Dendritic cell treated with granulocyte-macrophage colony-stimulating factor and Interleukin-4, amounts not matched to agents 40 ng/mL and 50 ng/mL, for 4 days (primary cell): ENCODE measurements around the gene MAP1LC3B2.

Experiments
- H3K27ac Mint-ChIP-seq: one replicate; pipeline ENCODE4 v1.8.0; 2022; ENCODE audit warnings: mild to moderate bottlenecking, mixed read lengths
- H3K27me3 Mint-ChIP-seq: one replicate; pipeline ENCODE4 v1.8.0; 2022; ENCODE audit warnings: mild to moderate bottlenecking, mixed read lengths
- H3K36me3 Mint-ChIP-seq: one replicate; pipeline ENCODE4 v1.8.0; 2022; ENCODE audit warnings: low read depth, mixed read lengths
- H3K4me1 Mint-ChIP-seq: one replicate; pipeline ENCODE4 v1.8.0; 2022; ENCODE audit warnings: low read depth, mixed read lengths
- H3K4me3 Mint-ChIP-seq: one replicate; pipeline ENCODE4 v1.8.0; 2022; ENCODE audit warnings: mild to moderate bottlenecking, moderate library complexity, mixed read lengths
- H3K9me3 Mint-ChIP-seq: one replicate; pipeline ENCODE4 v1.8.0; 2022; ENCODE audit warnings: mixed read lengths
- intact Hi-C: fragments of 100-400 bp; cut with micrococcal nuclease; formaldehyde crosslinking; loops from one replicate; pipeline ENCODE4 v1.15.0; 2022

Gene MAP1LC3B2

DNA sequence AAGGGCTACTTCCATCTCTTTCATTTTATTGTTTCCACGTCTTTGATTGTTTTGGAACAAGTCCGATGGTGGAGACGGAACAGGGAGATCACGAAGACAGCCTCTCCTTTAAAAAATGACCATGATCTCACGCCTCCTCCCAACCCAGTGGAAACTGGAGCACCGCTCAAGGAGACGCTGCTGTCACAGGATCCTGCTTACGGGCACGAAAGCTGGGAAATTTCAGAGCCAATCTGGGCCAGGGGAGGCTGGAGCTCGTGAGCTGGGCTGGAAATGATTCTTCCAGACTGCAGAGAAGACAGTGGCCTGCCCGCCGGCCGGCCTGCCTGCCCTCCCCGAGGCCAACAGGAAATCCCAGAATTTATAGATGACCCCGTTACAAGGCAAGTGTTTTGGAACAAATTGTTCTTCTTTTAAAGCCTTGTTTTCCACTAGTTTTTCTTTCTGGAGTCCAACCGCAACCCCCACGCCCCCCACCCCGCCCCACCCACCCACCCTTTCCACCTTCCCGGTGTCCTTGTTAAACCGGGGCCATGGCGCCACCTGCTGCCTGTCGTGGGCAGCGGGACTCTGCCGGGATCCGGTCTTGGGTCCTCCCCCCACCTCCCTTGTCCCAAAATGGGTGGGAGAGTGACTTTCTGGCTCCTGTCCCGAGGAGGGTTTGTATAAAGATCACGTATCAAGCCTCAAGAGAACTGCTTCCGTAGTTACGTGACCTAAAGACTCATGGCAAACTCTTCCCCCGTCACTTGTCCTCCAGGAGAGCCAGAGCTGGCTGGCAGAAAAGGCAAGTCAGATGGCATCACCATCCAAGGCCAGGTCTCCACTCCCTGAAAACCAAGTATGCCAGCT lies 40.3 kb downstream of the MAP1LC3B2 start:
- Mint-ChIP-seq H3K9me3 (no peaks in the 10 kb centered on the region), H3K27me3 (peaks cover 7% of the 10 kb centered on the region), H3K36me3 (no peaks in the 10 kb centered on the region), H3K4me1 (peaks cover 42% of the 10 kb centered on the region), H3K4me3 (peak overlapping the region; percentile 71), H3K27ac (peak overlapping the region; percentile 91)
- intact Hi-C loops, result loop anchor here (2.0 to 5.0 kb wide), 2 partner anchors 323 to 602 kb away; partner anchors contain the start of gene MED13L

DNA sequence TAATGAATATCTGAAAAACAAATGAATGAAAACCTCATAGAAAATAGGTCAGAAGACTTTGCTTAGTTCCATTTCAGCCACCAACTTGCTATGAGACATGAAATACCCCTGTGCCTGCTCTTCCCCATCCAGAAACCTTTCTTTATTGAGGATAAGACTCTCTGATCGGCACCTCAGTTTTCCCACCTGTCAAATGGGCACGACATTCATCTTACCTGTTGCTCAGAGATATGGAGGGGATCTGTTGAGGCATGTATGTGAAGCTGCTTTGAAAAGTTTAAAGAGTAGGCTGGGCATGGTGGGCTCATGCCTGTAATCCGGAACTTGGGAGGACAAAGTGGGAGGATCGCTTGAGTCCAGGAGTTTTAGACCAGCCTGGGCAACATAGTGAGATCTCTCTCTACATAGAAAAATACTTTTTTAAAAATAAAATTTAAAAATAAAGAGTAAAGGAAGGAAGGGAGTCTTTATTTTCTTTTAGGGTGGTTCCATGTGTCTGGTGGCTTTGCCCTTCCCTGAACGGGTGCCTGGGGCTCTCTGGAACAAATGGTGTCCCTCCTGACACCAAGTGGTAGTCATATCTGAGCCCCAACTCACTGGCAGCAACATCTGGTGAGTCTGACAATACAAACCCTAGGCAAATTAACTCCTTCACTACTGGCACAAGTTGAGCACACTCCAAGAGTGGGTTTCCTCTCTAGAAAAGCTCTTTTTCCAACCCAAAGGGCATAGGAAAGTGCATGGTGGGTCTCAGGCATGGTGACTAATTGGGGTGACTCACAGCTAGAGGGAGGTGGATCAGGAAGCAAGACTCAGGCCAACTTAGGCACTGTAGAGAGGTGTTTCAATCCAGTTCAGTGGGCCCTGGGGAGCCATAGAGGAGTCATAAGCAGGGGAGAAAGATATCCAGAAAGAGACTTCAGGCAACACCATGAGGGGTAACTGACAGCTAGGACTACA lies 42.1 kb downstream of the MAP1LC3B2 start:
- Mint-ChIP-seq H3K4me3 (no peak overlapping the region), H3K36me3 (no peaks in the 10 kb centered on the region), H3K27ac (no peak overlapping the region), H3K27me3 (peaks cover 10% of the 10 kb centered on the region), H3K4me1 (peaks cover 50% of the 10 kb centered on the region), H3K9me3 (no peaks in the 10 kb centered on the region)
- intact Hi-C loops, result loop anchor here (5.0 kb wide), 1 partner anchor 604 kb away; no protein-coding TSS in a partner anchor

- Mint-ChIP-seq H3K9me3 (no peaks in the 10 kb centered on the region), H3K4me1 (peaks cover 50% of the 10 kb centered on the region), H3K27me3 (peaks cover 10% of the 10 kb centered on the region), H3K36me3 (no peaks in the 10 kb centered on the region), H3K4me3 (no peak overlapping the region), H3K27ac (no peak overlapping the region)
- intact Hi-C loops, result loop anchor here (5.0 kb wide), 1 partner anchor 605 kb away; no protein-coding TSS in a partner anchor
These were observed 43.0 kb downstream of the MAP1LC3B2 start for GRCh38 chr12:116601933-116602810.

DNA sequence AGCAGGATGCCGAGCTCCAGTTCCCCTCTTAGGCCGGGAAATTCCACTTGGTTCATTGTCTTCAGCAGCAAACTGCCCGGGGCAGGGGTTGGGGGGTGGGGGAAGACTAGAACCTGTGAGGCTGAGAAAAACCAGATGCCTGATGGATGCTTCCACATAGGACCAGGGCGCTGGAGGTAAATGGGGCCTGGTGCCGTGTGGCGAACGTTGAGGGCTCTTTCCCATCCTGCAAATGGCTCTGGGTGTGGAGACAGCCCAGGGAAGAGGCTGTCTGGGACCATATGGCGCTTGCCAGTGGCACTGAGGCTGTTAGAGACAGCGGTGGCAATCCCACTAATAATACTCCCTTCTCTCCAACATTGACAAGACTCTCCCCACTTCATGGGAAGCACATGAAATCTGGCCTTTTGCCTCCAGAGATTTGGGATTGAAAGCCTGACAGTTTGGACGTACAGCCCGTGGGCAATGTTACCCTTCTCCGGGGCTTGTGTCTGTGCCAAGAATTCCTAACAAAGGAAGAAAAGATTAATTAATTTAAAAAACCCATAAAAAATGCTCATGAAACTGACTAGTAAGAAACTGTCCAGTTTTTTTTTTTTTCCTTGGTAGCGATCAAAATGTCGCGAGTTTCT lies 44.5 kb downstream of the MAP1LC3B2 start:
- H3K27me3 Mint-ChIP-seq, result peaks cover 10% of the 10 kb centered on the region
- H3K27ac Mint-ChIP-seq, result no peak overlapping the region
- no peaks in the 10 kb centered on the region for H3K36me3 Mint-ChIP-seq
- intact Hi-C loops, result loop anchor here (5.0 kb wide), 1 partner anchor 606 kb away; no protein-coding TSS in a partner anchor
- H3K9me3 Mint-ChIP-seq, result no peaks in the 10 kb centered on the region
- H3K4me1 Mint-ChIP-seq, result peaks cover 40% of the 10 kb centered on the region
- H3K4me3 Mint-ChIP-seq, result no peak overlapping the region

GRCh38 chr12:116604178-116604895 lies 45.2 kb downstream of the MAP1LC3B2 start:
- intact Hi-C loops, result loop anchor here (5.0 kb wide), 1 partner anchor 607 kb away; no protein-coding TSS in a partner anchor
- peaks cover 6% of the 10 kb centered on the region for H3K27me3 Mint-ChIP-seq
- peaks cover 33% of the 10 kb centered on the region for H3K4me1 Mint-ChIP-seq
- no peaks in the 10 kb centered on the region for H3K9me3 Mint-ChIP-seq
- no peak overlapping the region for H3K27ac Mint-ChIP-seq
- peak overlapping the region; percentile 20 for H3K4me3 Mint-ChIP-seq
- H3K36me3 Mint-ChIP-seq, result no peaks in the 10 kb centered on the region

DNA sequence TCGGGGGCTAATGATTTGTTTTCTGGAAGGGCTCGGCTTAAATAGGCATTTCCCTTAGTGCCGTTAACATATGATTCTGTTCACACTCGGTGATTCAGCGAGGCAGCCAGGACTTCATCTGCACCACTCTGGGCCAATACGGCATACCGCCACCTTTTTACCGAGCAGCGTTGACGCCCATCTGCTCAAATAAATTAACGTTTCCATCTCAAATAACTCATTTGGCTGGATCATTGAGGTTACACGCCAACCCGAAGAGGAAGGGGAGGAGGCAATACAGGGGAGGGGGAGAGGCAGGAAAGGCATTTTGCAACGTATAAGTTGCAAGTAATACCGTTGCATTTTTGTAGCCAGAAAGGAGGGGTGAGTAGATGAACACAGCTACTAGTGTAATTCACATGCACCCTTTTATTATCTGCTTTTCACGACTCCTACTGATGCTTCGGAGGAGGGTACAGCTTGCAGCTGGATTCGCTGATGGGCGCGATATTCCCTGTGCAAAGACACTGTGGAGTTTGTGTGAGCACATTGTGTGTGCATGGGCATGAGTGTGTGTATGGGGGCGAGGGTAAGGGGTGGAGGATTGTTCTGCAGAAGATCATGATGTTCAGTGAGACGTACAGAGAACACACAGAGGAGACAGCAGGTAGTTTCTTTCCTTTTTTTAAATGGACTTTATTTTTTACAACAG lies 45.9 kb downstream of the MAP1LC3B2 start:
- Mint-ChIP-seq H3K27ac (no peak overlapping the region), H3K4me1 (peaks cover 31% of the 10 kb centered on the region), H3K4me3 (peak overlapping the region; percentile 20), H3K36me3 (no peaks in the 10 kb centered on the region), H3K27me3 (peaks cover 6% of the 10 kb centered on the region), H3K9me3 (no peaks in the 10 kb centered on the region)
- intact Hi-C loops, result loop anchor here (5.0 kb wide), 1 partner anchor 608 kb away; no protein-coding TSS in a partner anchor

DNA sequence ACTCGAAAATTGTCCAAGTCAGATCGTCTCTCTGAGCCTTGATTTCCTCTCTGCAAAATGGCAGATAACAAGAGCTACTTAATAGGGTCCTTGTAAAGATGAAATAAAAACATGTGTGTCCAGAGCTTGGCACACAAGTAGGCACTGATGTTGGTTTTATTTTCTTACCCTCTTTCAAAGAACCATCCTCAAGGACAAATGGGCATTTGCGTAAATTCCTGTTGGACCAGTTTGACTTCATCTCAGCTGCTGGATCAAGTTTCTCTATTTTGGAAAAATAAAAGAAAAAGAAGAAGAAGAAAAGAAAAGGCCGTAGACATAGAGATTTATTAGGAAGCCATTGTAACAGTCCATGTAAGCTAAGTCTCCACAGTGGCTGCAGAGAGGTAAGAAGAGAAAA lies 47.2 kb downstream of the MAP1LC3B2 start:
- Mint-ChIP-seq H3K9me3 (no peaks in the 10 kb centered on the region), H3K27me3 (peaks cover 3% of the 10 kb centered on the region), H3K36me3 (no peaks in the 10 kb centered on the region), H3K4me3 (no peak overlapping the region), H3K4me1 (peaks cover 38% of the 10 kb centered on the region), H3K27ac (no peak overlapping the region)
- intact Hi-C loops, result no loop called here

DNA sequence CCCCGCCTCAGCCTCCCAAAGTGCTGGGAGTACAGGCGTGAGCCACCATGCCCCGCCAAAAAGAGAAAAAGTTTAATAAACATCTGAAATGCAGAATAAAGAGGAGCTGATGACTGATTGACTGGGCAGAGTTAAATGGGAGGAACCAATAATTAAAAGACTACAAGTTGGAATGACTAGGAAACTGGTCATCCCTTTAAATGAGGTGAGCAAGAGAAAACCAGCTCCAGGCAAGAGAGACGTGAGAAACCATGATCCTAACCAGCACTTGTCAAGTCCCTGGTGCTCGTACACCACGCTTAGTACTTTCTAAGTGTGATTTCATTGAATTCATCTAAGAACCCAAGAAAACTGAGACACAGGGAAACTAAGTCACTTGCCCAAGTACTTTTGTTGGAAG lies 47.9 kb downstream of the MAP1LC3B2 start:
- intact Hi-C loops, result no loop called here
- no peaks in the 10 kb centered on the region for H3K36me3 Mint-ChIP-seq
- H3K4me1 Mint-ChIP-seq, result peaks cover 34% of the 10 kb centered on the region
- no peaks in the 10 kb centered on the region for H3K9me3 Mint-ChIP-seq
- no peak overlapping the region for H3K27ac Mint-ChIP-seq
- no peak overlapping the region for H3K4me3 Mint-ChIP-seq
- H3K27me3 Mint-ChIP-seq, result peaks cover 3% of the 10 kb centered on the region

DNA sequence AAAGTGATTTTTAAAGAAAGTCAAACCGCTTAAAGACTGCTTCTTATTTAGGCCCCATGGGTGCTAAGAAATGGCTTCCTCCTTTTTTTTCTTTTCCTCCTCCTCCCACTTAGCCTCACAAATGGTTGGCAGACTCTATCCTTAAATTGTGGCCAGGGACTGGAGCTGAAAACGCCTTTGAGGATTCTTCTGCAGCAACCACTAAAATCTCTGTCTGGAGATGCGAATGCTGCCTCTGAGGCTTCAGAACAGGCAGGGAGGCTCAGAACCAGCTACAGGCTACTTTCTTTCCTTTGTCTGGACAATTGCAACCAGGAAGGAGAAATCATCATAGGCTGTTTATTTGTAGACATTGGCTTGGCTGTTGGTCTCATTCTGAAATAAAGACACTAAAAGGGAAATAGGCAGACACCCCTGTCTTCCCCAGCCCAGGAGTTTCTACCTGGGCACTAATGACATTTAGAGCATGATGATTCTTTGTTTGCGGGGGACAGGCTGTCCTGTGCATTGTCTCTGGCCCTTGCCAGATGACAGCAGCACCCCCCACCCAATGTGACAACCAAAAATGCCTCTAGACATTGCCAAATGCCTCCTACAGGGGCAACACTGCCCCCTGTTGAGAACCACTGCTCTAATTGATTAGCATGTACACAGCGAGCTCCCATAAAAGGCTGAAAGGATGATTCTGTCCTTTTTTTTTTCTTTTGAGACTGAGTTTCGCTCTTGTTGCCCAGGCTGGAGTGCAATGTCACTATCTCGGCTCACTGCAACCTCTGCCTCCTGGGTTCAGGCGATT lies 50.3 kb downstream of the MAP1LC3B2 start:
- intact Hi-C loops, result no loop called here
- Mint-ChIP-seq H3K27me3 (peaks cover 2% of the 10 kb centered on the region), H3K36me3 (no peaks in the 10 kb centered on the region), H3K9me3 (no peaks in the 10 kb centered on the region), H3K4me1 (peaks cover 26% of the 10 kb centered on the region), H3K27ac (no peak overlapping the region), H3K4me3 (no peak overlapping the region)

- H3K4me3 Mint-ChIP-seq, result no peak overlapping the region
- H3K27me3 Mint-ChIP-seq, result no peaks in the 10 kb centered on the region
- no peak overlapping the region for H3K27ac Mint-ChIP-seq
- peaks cover 14% of the 10 kb centered on the region for H3K4me1 Mint-ChIP-seq
- no peaks in the 10 kb centered on the region for H3K9me3 Mint-ChIP-seq
- intact Hi-C loops, result no loop called here
- no peaks in the 10 kb centered on the region for H3K36me3 Mint-ChIP-seq
These were observed 51.9 kb downstream of the MAP1LC3B2 start for GRCh38 chr12:116610971-116611541.

DNA sequence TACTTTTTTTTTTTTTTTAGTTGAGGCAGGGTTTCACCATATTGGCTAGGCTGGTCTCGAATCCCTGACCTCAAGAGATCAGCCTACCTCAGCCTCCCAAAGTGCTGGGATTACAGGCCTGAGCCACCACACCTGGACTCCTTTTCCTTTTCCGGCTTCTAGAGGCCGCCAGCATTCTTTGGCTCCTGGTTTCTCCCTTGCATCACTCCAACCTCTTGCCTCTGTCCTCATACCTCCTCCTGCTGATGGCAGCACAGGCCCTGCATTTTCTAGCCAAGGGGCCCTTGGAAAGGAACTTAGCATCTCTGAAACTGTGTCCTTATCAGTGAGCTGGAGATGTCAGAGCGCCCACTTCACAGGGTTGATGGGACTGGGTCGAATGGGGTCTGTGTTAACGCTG lies 53.3 kb downstream of the MAP1LC3B2 start:
- no peak overlapping the region for H3K4me3 Mint-ChIP-seq
- peaks cover 14% of the 10 kb centered on the region for H3K4me1 Mint-ChIP-seq
- H3K9me3 Mint-ChIP-seq, result no peaks in the 10 kb centered on the region
- H3K27ac Mint-ChIP-seq, result no peak overlapping the region
- no peaks in the 10 kb centered on the region for H3K27me3 Mint-ChIP-seq
- intact Hi-C loops, result no loop called here
- H3K36me3 Mint-ChIP-seq, result no peaks in the 10 kb centered on the region
